ENCODE results near the gene AKAP17A. TPM values are rescaled to one million over a fixed set of nuclear protein-coding genes. Genes with fewer than 3 reads are reported as not detected.

AKAP17A gene
- total and polyA plus RNA-seq, 2 donors (not counting 1 experiment from before 2014, with no cell fraction given), result 126 to 196 TPM

DNA sequence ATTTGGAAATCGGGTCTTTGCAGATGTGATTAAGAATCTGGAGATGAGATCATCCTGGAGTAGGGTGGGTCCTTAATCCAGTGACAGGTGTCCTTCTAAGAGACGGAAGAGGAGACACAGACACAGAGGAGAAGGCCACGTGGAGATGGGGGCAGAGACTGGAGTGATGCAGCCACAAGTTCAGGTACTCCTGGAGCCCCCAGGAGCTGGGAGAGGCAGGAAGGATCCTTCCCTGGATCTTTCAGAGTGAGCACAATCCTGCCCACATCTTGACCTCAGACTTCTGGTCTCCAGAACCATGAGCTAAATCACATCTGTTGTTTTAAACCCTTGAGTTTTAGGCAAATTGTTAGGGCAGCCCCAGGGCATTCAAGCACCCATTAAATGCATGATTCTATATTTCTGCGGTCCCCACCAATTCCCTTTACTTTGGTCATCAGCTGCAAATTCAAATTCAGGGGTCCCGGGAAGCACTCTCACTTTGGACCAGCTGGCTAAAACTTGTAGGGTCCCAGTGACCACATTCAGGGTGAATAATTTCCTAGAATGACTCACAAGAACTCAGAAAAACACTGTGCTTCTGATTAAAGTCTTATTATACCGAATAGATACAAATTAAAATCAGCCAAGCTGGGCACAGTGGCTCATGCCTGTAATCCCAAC is 12.8 kb upstream of the AKAP17A start:
- H3K4me3 Mint-ChIP-seq, result no peak overlapping the region
- no peak for ATAC-seq (ENCODE audit: low read depth)
- no peak for TF ChIP-seq EZH2 (IDR thresholded peaks at IDR 0.05; ENCODE audit: borderline replicate concordance, insufficient read depth, low read depth, low read length, poor library complexity, severe bottlenecking)
- TF ChIP-seq, protein P1, sequence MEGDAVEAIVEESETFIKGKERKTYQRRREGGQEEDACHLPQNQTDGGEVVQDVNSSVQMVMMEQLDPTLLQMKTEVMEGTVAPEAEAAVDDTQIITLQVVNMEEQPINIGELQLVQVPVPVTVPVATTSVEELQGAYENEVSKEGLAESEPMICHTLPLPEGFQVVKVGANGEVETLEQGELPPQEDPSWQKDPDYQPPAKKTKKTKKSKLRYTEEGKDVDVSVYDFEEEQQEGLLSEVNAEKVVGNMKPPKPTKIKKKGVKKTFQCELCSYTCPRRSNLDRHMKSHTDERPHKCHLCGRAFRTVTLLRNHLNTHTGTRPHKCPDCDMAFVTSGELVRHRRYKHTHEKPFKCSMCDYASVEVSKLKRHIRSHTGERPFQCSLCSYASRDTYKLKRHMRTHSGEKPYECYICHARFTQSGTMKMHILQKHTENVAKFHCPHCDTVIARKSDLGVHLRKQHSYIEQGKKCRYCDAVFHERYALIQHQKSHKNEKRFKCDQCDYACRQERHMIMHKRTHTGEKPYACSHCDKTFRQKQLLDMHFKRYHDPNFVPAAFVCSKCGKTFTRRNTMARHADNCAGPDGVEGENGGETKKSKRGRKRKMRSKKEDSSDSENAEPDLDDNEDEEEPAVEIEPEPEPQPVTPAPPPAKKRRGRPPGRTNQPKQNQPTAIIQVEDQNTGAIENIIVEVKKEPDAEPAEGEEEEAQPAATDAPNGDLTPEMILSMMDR (IDR thresholded peaks at IDR 0.05), result no peak

DNA sequence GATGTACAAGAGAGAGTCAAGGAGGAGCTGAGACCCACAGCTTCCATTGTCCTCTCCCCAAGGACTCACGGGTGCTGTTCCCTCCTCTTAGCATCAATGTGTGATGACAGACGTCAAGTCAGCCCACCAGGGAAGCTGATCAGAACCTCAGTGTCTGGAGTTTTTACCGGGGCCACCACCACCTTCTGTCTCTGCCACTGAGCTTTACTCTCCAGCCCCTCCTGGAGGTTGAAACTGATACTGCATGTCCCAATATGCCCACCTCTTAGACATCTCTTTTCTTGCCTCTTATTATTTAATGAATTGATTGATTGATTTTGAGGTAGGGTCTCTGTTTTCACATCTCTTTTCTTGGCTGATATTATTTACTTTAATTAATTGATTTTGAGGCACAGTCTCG is 10.3 kb upstream of the AKAP17A start:
- H3K27me3 Mint-ChIP-seq, result no peaks in the 10 kb centered on the region
- H3K9me3 Mint-ChIP-seq (ENCODE audit: insufficient read depth), result no peaks in the 10 kb centered on the region
- TF ChIP-seq EZH2 (IDR thresholded peaks at IDR 0.05; ENCODE audit: borderline replicate concordance, insufficient read depth, low read depth, low read length, poor library complexity, severe bottlenecking), result no peak
- TF ChIP-seq, protein P1 (IDR thresholded peaks at IDR 0.05), result peak; percentile 82
- Histone ChIP-seq H3K36me3 (replicated peaks in 1 of 2; ENCODE audit: control extremely low read depth in 1 of 2, control insufficient read depth in 1 of 2, extremely low read depth in 1 of 2, insufficient read depth in 2 of 2, low read length in 1 of 2) (no peaks in the 10 kb centered on the region), H3K9ac (ENCODE audit: low read length) (no peak overlapping the region), H2AFZ (ENCODE audit: insufficient read depth, low read depth, low read length, poor library complexity, severe bottlenecking) (no peak overlapping the region), H3K4me1 (ENCODE audit: control insufficient read depth in 2 of 2, insufficient read depth in 2 of 2, low read length in 2 of 2) (peaks cover 8 to 20% of the 10 kb centered on the region in 2 donors), H3K79me2 (ENCODE audit: control insufficient read depth, insufficient read depth, low read length) (no peaks in the 10 kb centered on the region), H3K27ac (ENCODE audit: low read length in 2 of 2) (no peak overlapping the region), H3K4me3 (ENCODE audit: control extremely low read depth in 1 of 5, extremely low read depth in 1 of 5, insufficient read depth in 1 of 5, low read depth in 2 of 5, low read length in 4 of 5) (no peak overlapping the region), H4K20me1 (ENCODE audit: control insufficient read depth, insufficient read depth, low read length, poor library complexity, severe bottlenecking) (no peaks in the 10 kb centered on the region), H3K27me3 (replicated peaks in 1 of 4; ENCODE audit: control extremely low read depth in 1 of 4, control insufficient read depth in 3 of 4, insufficient read depth in 4 of 4, low read length in 3 of 4) (no peaks in the 10 kb centered on the region), H3K4me2 (replicated peaks; ENCODE audit: low read depth, low read length, poor library complexity, severe bottlenecking) (no peak overlapping the region), H3K9me3 (ENCODE audit: control extremely low read depth in 1 of 3, control insufficient read depth in 2 of 3, insufficient read depth in 1 of 3, low read length in 2 of 3) (peaks cover 0 to 4% (median 0%) of the 10 kb centered on the region in 3 donors)
- intact Hi-C loops (cut with micrococcal nuclease), result loop anchor here (1.0 to 5.0 kb wide), 3 partner anchors 44 to 127 kb away; partner anchors contain the start of gene P2RY8
- H3K4me3 Mint-ChIP-seq, result no peak overlapping the region
- H3K27ac Mint-ChIP-seq, result peak overlapping the region; percentile 37
- 58% methylated on average over 2 of the region's 4 CpGs for WGBS (ENCODE audit: insufficient coverage)
- H3K4me1 Mint-ChIP-seq, result peaks cover 25% of the 10 kb centered on the region
- POLR2A ChIA-PET, result no interaction called here
- CTCF ChIA-PET, result no interaction called here
- peak; percentile 77 for DNase-seq
- ATAC-seq (ENCODE audit: low read depth), result peak; percentile 78

More for the DNA sequence above, 12.8 kb upstream of the AKAP17A start:
- intact Hi-C loops (cut with micrococcal nuclease), result no loop called here
- CTCF ChIA-PET, result no interaction called here
- no peaks in the 10 kb centered on the region for H3K9me3 Mint-ChIP-seq (ENCODE audit: insufficient read depth)
- H3K4me1 Mint-ChIP-seq, result peaks cover 20% of the 10 kb centered on the region
- no peak overlapping the region for H3K4me3 ChIP-seq (ENCODE audit: control extremely low read depth in 1 of 5, extremely low read depth in 1 of 5, insufficient read depth in 1 of 5, low read depth in 2 of 5, low read length in 4 of 5)
- no peaks in the 10 kb centered on the region for H3K27me3 ChIP-seq (replicated peaks in 1 of 4; ENCODE audit: control extremely low read depth in 1 of 4, control insufficient read depth in 3 of 4, insufficient read depth in 4 of 4, low read length in 3 of 4)
- no peaks in the 10 kb centered on the region for H3K79me2 ChIP-seq (ENCODE audit: control insufficient read depth, insufficient read depth, low read length)
- 67% methylated on average over 6 of the region's 6 CpGs for WGBS (ENCODE audit: insufficient coverage)
- peaks cover 8 to 22% of the 10 kb centered on the region in 2 donors for H3K4me1 ChIP-seq (ENCODE audit: control insufficient read depth in 2 of 2, insufficient read depth in 2 of 2, low read length in 2 of 2)
- H2AFZ ChIP-seq (ENCODE audit: insufficient read depth, low read depth, low read length, poor library complexity, severe bottlenecking), result no peak overlapping the region
- no peaks in the 10 kb centered on the region for H3K36me3 ChIP-seq (replicated peaks in 1 of 2; ENCODE audit: control extremely low read depth in 1 of 2, control insufficient read depth in 1 of 2, extremely low read depth in 1 of 2, insufficient read depth in 2 of 2, low read length in 1 of 2)
- H4K20me1 ChIP-seq (ENCODE audit: control insufficient read depth, insufficient read depth, low read length, poor library complexity, severe bottlenecking), result no peaks in the 10 kb centered on the region
- POLR2A ChIA-PET, result no interaction called here
- DNase-seq, result no peak
- H3K9me3 ChIP-seq (ENCODE audit: control extremely low read depth in 1 of 3, control insufficient read depth in 2 of 3, insufficient read depth in 1 of 3, low read length in 2 of 3), result no peaks in the 10 kb centered on the region
- H3K27ac ChIP-seq (ENCODE audit: low read length in 2 of 2), result peak overlapping the region in 1 of 2 donors; percentile 23
- no peak overlapping the region for H3K4me2 ChIP-seq (replicated peaks; ENCODE audit: low read depth, low read length, poor library complexity, severe bottlenecking)
- H3K27me3 Mint-ChIP-seq, result no peaks in the 10 kb centered on the region
- peak overlapping the region; percentile 15 for H3K27ac Mint-ChIP-seq
- H3K9ac ChIP-seq (ENCODE audit: low read length), result no peak overlapping the region

Data from B cell (primary cell).